ENCODE data around the gene SMPD3. TPM values are rescaled to one million over a fixed set of nuclear protein-coding genes. Genes with fewer than 3 reads are reported as not detected.

Gene SMPD3
- total RNA-seq, 1 experiment from 2014 or later: 1.4 TPM

DNA sequence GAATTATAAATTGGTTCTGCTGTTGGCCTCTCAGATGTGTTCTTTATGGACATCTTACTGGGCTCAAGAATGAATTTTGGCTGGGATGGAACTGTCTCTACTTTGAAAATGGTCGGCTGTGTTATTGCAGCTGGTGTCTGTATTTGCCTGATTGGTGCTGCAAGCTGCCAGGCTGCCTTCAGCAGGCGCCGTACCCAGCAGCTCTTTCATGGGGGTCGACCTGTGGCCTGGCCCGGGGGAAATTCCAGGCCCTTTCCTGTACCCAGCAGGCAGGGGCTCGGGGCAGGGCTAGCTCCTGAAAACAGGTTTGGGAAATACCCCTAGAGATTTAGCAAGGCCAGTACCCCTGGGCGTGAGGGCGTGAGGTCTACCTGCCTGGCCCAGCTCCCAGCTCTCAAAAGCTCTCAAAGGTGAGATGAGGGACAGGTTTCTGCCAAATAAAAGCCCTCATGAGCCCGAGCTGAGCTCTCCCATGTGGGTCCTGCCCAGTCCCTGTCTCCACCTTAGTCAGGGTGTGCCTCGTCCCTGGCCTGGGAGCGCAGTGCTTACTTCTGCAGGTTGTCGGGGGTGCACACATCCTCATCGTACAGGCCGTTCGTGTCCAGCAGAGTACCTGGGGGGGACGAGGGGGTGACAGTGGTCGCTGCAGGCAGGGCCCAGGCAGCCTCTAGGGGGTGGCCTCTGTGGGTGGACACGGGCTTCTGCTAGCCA lies 85.2 kb downstream of the SMPD3 start:
- peaks cover 17% of the 10 kb centered on the region for H3K4me1 Mint-ChIP-seq
- CTCF ChIA-PET: interaction anchor here (0.6 to 3.9 kb wide), 18 partner anchors 11 to 157 kb away, joined by 3 to 38 read pairs (median 6); partner anchors contain the start of genes SLC7A6 and SMPD3
- DNase-seq (ENCODE audit: low spot score) (no peak), ATAC-seq (no peak; the same call in 1 of the 2 replicates)
- no peak overlapping the region for H3K27ac Mint-ChIP-seq
- no peaks in the 10 kb centered on the region; the same call in 1 of the 2 replicates for H3K36me3 Mint-ChIP-seq
- H3K9me3 Mint-ChIP-seq: no peaks in the 10 kb centered on the region
- TF ChIP-seq, protein P1, sequence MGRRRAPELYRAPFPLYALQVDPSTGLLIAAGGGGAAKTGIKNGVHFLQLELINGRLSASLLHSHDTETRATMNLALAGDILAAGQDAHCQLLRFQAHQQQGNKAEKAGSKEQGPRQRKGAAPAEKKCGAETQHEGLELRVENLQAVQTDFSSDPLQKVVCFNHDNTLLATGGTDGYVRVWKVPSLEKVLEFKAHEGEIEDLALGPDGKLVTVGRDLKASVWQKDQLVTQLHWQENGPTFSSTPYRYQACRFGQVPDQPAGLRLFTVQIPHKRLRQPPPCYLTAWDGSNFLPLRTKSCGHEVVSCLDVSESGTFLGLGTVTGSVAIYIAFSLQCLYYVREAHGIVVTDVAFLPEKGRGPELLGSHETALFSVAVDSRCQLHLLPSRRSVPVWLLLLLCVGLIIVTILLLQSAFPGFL (CRISPR knock-in tag; IDR thresholded peaks at IDR 0.05; ENCODE audit: borderline replicate concordance): no peak
- TF ChIP-seq, protein P2, sequence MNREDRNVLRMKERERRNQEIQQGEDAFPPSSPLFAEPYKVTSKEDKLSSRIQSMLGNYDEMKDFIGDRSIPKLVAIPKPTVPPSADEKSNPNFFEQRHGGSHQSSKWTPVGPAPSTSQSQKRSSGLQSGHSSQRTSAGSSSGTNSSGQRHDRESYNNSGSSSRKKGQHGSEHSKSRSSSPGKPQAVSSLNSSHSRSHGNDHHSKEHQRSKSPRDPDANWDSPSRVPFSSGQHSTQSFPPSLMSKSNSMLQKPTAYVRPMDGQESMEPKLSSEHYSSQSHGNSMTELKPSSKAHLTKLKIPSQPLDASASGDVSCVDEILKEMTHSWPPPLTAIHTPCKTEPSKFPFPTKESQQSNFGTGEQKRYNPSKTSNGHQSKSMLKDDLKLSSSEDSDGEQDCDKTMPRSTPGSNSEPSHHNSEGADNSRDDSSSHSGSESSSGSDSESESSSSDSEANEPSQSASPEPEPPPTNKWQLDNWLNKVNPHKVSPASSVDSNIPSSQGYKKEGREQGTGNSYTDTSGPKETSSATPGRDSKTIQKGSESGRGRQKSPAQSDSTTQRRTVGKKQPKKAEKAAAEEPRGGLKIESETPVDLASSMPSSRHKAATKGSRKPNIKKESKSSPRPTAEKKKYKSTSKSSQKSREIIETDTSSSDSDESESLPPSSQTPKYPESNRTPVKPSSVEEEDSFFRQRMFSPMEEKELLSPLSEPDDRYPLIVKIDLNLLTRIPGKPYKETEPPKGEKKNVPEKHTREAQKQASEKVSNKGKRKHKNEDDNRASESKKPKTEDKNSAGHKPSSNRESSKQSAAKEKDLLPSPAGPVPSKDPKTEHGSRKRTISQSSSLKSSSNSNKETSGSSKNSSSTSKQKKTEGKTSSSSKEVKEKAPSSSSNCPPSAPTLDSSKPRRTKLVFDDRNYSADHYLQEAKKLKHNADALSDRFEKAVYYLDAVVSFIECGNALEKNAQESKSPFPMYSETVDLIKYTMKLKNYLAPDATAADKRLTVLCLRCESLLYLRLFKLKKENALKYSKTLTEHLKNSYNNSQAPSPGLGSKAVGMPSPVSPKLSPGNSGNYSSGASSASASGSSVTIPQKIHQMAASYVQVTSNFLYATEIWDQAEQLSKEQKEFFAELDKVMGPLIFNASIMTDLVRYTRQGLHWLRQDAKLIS (CRISPR knock-in tag; IDR thresholded peaks at IDR 0.05; ENCODE audit: borderline replicate concordance): no peak
- TF ChIP-seq, protein P3, sequence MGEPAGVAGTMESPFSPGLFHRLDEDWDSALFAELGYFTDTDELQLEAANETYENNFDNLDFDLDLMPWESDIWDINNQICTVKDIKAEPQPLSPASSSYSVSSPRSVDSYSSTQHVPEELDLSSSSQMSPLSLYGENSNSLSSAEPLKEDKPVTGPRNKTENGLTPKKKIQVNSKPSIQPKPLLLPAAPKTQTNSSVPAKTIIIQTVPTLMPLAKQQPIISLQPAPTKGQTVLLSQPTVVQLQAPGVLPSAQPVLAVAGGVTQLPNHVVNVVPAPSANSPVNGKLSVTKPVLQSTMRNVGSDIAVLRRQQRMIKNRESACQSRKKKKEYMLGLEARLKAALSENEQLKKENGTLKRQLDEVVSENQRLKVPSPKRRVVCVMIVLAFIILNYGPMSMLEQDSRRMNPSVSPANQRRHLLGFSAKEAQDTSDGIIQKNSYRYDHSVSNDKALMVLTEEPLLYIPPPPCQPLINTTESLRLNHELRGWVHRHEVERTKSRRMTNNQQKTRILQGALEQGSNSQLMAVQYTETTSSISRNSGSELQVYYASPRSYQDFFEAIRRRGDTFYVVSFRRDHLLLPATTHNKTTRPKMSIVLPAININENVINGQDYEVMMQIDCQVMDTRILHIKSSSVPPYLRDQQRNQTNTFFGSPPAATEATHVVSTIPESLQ (CRISPR knock-in tag; IDR thresholded peaks at IDR 0.05): no peak
- TF ChIP-seq NR3C1 (CRISPR knock-in tag; conservative IDR thresholded peaks at IDR 0.05; ENCODE audit: low read depth): no peak
- no peak for TF ChIP-seq NFYB (CRISPR knock-in tag; conservative IDR thresholded peaks at IDR 0.05; ENCODE audit: low read depth)
- POLR2A ChIA-PET: interaction anchor here (0.6 kb wide), 1 partner anchor 964 kb away, joined by 4 read pairs; no protein-coding TSS in a partner anchor
- no peaks in the 10 kb centered on the region for H3K27me3 Mint-ChIP-seq (ENCODE audit: low read depth)
- no peak overlapping the region for H3K4me3 Mint-ChIP-seq

DNA sequence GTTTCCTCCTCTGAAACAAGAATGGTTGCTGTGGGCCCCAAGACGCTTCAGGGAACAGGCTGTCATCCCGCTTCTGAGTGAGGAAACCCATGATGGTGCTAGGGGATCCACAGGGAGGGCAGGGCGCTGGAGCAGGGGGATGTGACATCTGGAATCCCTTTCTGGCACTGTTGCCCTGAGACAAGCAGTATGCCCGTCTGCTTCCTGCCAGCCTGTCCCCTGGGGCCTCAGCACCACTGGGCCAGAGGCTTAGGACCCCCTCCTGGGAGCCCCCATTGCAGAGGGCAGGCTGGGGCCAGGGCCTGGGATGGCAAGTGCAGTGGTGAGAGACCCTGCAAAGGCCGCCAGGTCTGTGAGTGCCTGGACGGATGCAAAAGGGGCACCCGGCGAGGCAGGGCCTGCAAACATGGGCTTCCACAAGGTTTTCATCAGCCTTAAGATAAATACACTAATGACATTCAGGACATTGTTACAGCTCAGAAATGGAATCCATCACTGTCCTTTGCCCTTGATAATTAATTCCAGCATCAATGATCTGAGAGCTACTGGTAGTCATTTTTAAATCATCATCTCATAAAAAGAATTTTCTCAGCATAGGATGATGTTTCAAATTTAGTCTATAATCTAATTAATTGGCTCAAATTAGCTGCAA lies 85.9 kb downstream of the SMPD3 start:
- Mint-ChIP-seq H3K27ac (no peak overlapping the region), H3K4me3 (no peak overlapping the region)
- CTCF ChIA-PET: interaction anchor here (0.5 to 3.9 kb wide), 17 partner anchors 10 to 158 kb away, joined by 3 to 38 read pairs (median 8); partner anchors contain the start of genes SLC7A6 and SMPD3
- no peak for TF ChIP-seq TEAD1 (CRISPR knock-in tag; IDR thresholded peaks at IDR 0.05)
- TF ChIP-seq, protein P4, sequence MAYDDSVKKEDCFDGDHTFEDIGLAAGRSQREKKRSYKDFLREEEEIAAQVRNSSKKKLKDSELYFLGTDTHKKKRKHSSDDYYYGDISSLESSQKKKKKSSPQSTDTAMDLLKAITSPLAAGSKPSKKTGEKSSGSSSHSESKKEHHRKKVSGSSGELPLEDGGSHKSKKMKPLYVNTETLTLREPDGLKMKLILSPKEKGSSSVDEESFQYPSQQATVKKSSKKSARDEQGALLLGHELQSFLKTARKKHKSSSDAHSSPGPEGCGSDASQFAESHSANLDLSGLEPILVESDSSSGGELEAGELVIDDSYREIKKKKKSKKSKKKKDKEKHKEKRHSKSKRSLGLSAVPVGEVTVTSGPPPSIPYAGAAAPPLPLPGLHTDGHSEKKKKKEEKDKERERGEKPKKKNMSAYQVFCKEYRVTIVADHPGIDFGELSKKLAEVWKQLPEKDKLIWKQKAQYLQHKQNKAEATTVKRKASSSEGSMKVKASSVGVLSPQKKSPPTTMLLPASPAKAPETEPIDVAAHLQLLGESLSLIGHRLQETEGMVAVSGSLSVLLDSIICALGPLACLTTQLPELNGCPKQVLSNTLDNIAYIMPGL (CRISPR knock-in tag; IDR thresholded peaks at IDR 0.05): no peak
- TF ChIP-seq, protein P5, sequence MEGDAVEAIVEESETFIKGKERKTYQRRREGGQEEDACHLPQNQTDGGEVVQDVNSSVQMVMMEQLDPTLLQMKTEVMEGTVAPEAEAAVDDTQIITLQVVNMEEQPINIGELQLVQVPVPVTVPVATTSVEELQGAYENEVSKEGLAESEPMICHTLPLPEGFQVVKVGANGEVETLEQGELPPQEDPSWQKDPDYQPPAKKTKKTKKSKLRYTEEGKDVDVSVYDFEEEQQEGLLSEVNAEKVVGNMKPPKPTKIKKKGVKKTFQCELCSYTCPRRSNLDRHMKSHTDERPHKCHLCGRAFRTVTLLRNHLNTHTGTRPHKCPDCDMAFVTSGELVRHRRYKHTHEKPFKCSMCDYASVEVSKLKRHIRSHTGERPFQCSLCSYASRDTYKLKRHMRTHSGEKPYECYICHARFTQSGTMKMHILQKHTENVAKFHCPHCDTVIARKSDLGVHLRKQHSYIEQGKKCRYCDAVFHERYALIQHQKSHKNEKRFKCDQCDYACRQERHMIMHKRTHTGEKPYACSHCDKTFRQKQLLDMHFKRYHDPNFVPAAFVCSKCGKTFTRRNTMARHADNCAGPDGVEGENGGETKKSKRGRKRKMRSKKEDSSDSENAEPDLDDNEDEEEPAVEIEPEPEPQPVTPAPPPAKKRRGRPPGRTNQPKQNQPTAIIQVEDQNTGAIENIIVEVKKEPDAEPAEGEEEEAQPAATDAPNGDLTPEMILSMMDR (IDR thresholded peaks at IDR 0.05): no peak
- TF ChIP-seq GTF2I (CRISPR knock-in tag; conservative IDR thresholded peaks at IDR 0.05): no peak
- TF ChIP-seq ATF1 (CRISPR knock-in tag; IDR thresholded peaks at IDR 0.05): no peak
- no peak for TF ChIP-seq NFATC4 (CRISPR knock-in tag; IDR thresholded peaks at IDR 0.05)
- TF ChIP-seq RORB (CRISPR knock-in tag; IDR thresholded peaks at IDR 0.05): no peak
- TF ChIP-seq, protein P6, sequence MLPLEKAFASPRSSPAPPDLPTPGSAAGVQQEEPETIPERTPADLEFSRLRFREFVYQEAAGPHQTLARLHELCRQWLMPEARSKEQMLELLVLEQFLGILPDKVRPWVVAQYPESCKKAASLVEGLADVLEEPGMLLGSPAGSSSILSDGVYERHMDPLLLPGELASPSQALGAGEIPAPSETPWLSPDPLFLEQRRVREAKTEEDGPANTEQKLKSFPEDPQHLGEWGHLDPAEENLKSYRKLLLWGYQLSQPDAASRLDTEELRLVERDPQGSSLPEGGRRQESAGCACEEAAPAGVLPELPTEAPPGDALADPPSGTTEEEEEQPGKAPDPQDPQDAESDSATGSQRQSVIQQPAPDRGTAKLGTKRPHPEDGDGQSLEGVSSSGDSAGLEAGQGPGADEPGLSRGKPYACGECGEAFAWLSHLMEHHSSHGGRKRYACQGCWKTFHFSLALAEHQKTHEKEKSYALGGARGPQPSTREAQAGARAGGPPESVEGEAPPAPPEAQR (CRISPR knock-in tag; IDR thresholded peaks at IDR 0.05): no peak
- TF ChIP-seq FOXP1 (CRISPR knock-in tag; IDR thresholded peaks at IDR 0.05; ENCODE audit: borderline replicate concordance): no peak
- no peak for TF ChIP-seq ZNF396 (CRISPR knock-in tag; IDR thresholded peaks at IDR 0.05; ENCODE audit: borderline replicate concordance)
- TF ChIP-seq MYBL2 (CRISPR knock-in tag; IDR thresholded peaks at IDR 0.05): no peak
- TF ChIP-seq, protein P7, sequence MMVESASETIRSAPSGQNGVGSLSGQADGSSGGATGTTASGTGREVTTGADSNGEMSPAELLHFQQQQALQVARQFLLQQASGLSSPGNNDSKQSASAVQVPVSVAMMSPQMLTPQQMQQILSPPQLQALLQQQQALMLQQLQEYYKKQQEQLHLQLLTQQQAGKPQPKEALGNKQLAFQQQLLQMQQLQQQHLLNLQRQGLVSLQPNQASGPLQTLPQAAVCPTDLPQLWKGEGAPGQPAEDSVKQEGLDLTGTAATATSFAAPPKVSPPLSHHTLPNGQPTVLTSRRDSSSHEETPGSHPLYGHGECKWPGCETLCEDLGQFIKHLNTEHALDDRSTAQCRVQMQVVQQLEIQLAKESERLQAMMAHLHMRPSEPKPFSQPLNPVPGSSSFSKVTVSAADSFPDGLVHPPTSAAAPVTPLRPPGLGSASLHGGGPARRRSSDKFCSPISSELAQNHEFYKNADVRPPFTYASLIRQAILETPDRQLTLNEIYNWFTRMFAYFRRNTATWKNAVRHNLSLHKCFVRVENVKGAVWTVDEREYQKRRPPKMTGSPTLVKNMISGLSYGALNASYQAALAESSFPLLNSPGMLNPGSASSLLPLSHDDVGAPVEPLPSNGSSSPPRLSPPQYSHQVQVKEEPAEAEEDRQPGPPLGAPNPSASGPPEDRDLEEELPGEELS (CRISPR knock-in tag; IDR thresholded peaks at IDR 0.05): no peak
- TF ChIP-seq OVOL2 (CRISPR knock-in tag; IDR thresholded peaks at IDR 0.05; ENCODE audit: borderline replicate concordance): no peak

More for the DNA sequence above, 85.9 kb downstream of the SMPD3 start:
- Mint-ChIP-seq H3K36me3 (no peaks in the 10 kb centered on the region; the same call in 1 of the 2 replicates), H3K4me1 (peaks cover 14% of the 10 kb centered on the region), H3K27me3 (ENCODE audit: low read depth) (no peaks in the 10 kb centered on the region), H3K9me3 (no peaks in the 10 kb centered on the region)
- POLR2A ChIA-PET: interaction anchor here (0.6 kb wide), 1 partner anchor 964 kb away, joined by 4 read pairs; no protein-coding TSS in a partner anchor
- DNase-seq (ENCODE audit: low spot score) (no peak), ATAC-seq (no peak)

Measured in WTC11 (cell line).